Hepatocyte (in vitro differentiated cells): ENCODE data around the gene ERCC4. TPM values are rescaled to one million over a fixed set of nuclear protein-coding genes. Genes with fewer than 3 reads are reported as not detected.

Experiments used
- DNase-seq: peaks from one replicate; pipeline ENCODE4 v3.0.0-alpha.2; 2016; ENCODE audit warnings: low spot score
- H2AFZ ChIP-seq: fragments of 200-600 bp; sonication (generic); 2 replicates; pipeline ENCODE4 v1.6.0; 2016; ENCODE audit warnings: antibody characterized with exemption, mild to moderate bottlenecking
- H3K27ac ChIP-seq: fragments of 200-600 bp; sonication (generic); 2 replicates; pipeline ENCODE4 v1.5.1; 2016; ENCODE audit warnings: mild to moderate bottlenecking
- H3K27me3 ChIP-seq: fragments of 200-600 bp; sonication (generic); 2 replicates; pipeline ENCODE4 v1.6.1; 2016
- H3K36me3 ChIP-seq: fragments of 200-600 bp; sonication (generic); replicated peaks from 2 replicates; pipeline ENCODE4 v1.5.1; 2016; ENCODE audit warnings: low read depth; ENCODE audit not compliant: insufficient read depth
- H3K4me1 ChIP-seq: fragments of 200-600 bp; sonication (generic); 2 replicates; pipeline ENCODE4 v1.5.1; 2016; ENCODE audit warnings: mild to moderate bottlenecking, moderate library complexity; ENCODE audit not compliant: insufficient read depth
- H3K4me2 ChIP-seq: fragments of 200-600 bp; sonication (generic); 2 replicates; pipeline ENCODE4 v1.6.0; 2016
- H3K4me3 ChIP-seq: fragments of 200-600 bp; sonication (generic); 2 replicates; pipeline ENCODE4 v1.5.1; 2016; ENCODE audit warnings: mild to moderate bottlenecking
- H3K79me2 ChIP-seq: fragments of 200-600 bp; sonication (generic); 2 replicates; pipeline ENCODE4 v1.6.0; 2017; ENCODE audit warnings: mild to moderate bottlenecking
- H3K9me2 ChIP-seq: fragments of 200-600 bp; sonication (generic); replicated peaks from 2 replicates; pipeline ENCODE4 v1.6.0; 2017; ENCODE audit warnings: mild to moderate bottlenecking; ENCODE audit not compliant: insufficient read depth
- H3K9me3 ChIP-seq: fragments of 200-600 bp; sonication (generic); 2 replicates; pipeline ENCODE4 v1.5.1; 2016; ENCODE audit warnings: low read depth, mild to moderate bottlenecking
- H4K20me1 ChIP-seq: fragments of 200-600 bp; sonication (generic); 2 replicates; pipeline ENCODE4 v1.6.0; 2016; ENCODE audit warnings: mild to moderate bottlenecking; ENCODE audit not compliant: insufficient read depth, poor library complexity, severe bottlenecking
- CTCF ChIP-seq: fragments of 200-600 bp; sonication (generic); IDR thresholded peaks from 2 replicates; pipeline ENCODE4 v1.5.1; 2016; ENCODE audit warnings: antibody characterized with exemption, mild to moderate bottlenecking; ENCODE audit not compliant: poor library complexity
- EZH2 ChIP-seq: fragments of 200-600 bp; sonication (generic); IDR thresholded peaks from 2 replicates; pipeline ENCODE4 v1.6.1; 2016; ENCODE audit warnings: antibody characterized with exemption, mild to moderate bottlenecking, borderline replicate concordance
- EZH2phosphoT487 ChIP-seq: fragments of 200-600 bp; sonication (generic); IDR thresholded peaks from one replicate; pipeline ENCODE4 v1.6.1; 2018; ENCODE audit warnings: antibody characterized with exemption, mild to moderate bottlenecking, low read depth, moderate library complexity; ENCODE audit not compliant: unreplicated experiment, severe bottlenecking
- WGBS: methylation state at CpG from one replicate; pipeline ENCODE4 v1.1.6; 2016; ENCODE audit warnings: low lambda C conversion rate; ENCODE audit errors: missing lambda C conversion rate; 5-methylcytosine and 5-hydroxymethylcytosine counted together
- polyA plus RNA-seq: library from polyadenylated mRNA; unstranded; fragments of >200 nt; fragmentation: Nextera tagmentation; extraction: Ambion mirVana; gene quantifications from 2 replicates; pipeline ENCODE4 v1.2.1, GENCODE V29; 2016
- total RNA-seq: library from RNA; depleted of rRNA; stranded (reverse); fragments of >200 nt; gene quantifications from 2 replicates; pipeline ENCODE4 v1.2.3, GENCODE V29; 2014

Gene ERCC4
- total and polyA plus RNA-seq, 2 experiments from 2014 or later, result 14.5 to 19.3 TPM

- Histone ChIP-seq H3K4me3 (no peak overlapping the region), H3K27me3 (no peaks in the 10 kb centered on the region), H3K4me2 (no peak overlapping the region), H3K9me2 (no peaks in the 10 kb centered on the region), H3K4me1 (no peaks in the 10 kb centered on the region), H4K20me1 (no peaks in the 10 kb centered on the region), H3K9me3 (no peaks in the 10 kb centered on the region), H3K27ac (no peak overlapping the region), H3K79me2 (no peaks in the 10 kb centered on the region), H3K36me3 (no peaks in the 10 kb centered on the region), H2AFZ (no peak overlapping the region)
- no peak for DNase-seq
- WGBS, result 91% methylated on average over 1 of the region's 1 CpG
- TF ChIP-seq CTCF, result no peak
- no peak for TF ChIP-seq EZH2
- TF ChIP-seq EZH2phosphoT487, result no peak
These were observed 68.1 kb downstream of the ERCC4 start for GRCh38 chr16:13988038-13988437.

GRCh38 chr16:13992322-13992721 is 72.4 kb downstream of the ERCC4 start:
- Histone ChIP-seq H3K79me2 (no peaks in the 10 kb centered on the region), H3K36me3 (no peaks in the 10 kb centered on the region), H2AFZ (no peak overlapping the region), H3K4me3 (no peak overlapping the region), H3K4me2 (no peak overlapping the region), H4K20me1 (no peaks in the 10 kb centered on the region), H3K9me3 (no peaks in the 10 kb centered on the region), H3K27me3 (no peaks in the 10 kb centered on the region), H3K4me1 (no peaks in the 10 kb centered on the region), H3K27ac (no peak overlapping the region), H3K9me2 (no peaks in the 10 kb centered on the region)
- TF ChIP-seq CTCF, result no peak
- TF ChIP-seq EZH2, result no peak
- no peak for TF ChIP-seq EZH2phosphoT487
- WGBS, result 86% methylated on average over 6 of the region's 6 CpGs
- no peak for DNase-seq

GRCh38 chr16:13992976-13993375 is 73.0 kb downstream of the ERCC4 start:
- Histone ChIP-seq H3K36me3 (no peaks in the 10 kb centered on the region), H3K4me1 (no peaks in the 10 kb centered on the region), H3K27ac (no peak overlapping the region), H2AFZ (no peak overlapping the region), H3K9me3 (no peaks in the 10 kb centered on the region), H3K9me2 (no peaks in the 10 kb centered on the region), H3K79me2 (no peaks in the 10 kb centered on the region), H3K4me2 (no peak overlapping the region), H3K27me3 (no peaks in the 10 kb centered on the region), H3K4me3 (no peak overlapping the region), H4K20me1 (no peaks in the 10 kb centered on the region)
- 87% methylated on average over 4 of the region's 4 CpGs for WGBS
- DNase-seq, result no peak
- TF ChIP-seq EZH2 (no peak), CTCF (no peak), EZH2phosphoT487 (no peak)
